Activated naive CD4-positive, alpha-beta T cell treated with anti-CD3 and anti-CD28 coated beads, Interleukin-2, amount 50 U/mL, for 24 hours (primary cell): ENCODE data around the gene SAFB2.
A peak's percentile ranks its signal among the peaks of the same experiment; 100 is the strongest.

Experiments used
- H3K27ac Mint-ChIP-seq: one replicate; pipeline ENCODE4 v1.8.0; 2021; ENCODE audit warnings: mild to moderate bottlenecking, mixed read lengths
- H3K27me3 Mint-ChIP-seq: one replicate; pipeline ENCODE4 v1.8.0; 2021; ENCODE audit warnings: mixed read lengths
- H3K36me3 Mint-ChIP-seq: one replicate; pipeline ENCODE4 v1.8.0; 2021; ENCODE audit warnings: mixed read lengths
- H3K4me1 Mint-ChIP-seq: one replicate; pipeline ENCODE4 v1.8.0; 2021; ENCODE audit warnings: mixed read lengths
- H3K4me3 Mint-ChIP-seq: one replicate; pipeline ENCODE4 v1.8.0; 2021; ENCODE audit warnings: mild to moderate bottlenecking, mixed read lengths
- H3K9me3 Mint-ChIP-seq: one replicate; pipeline ENCODE4 v1.8.0; 2021; ENCODE audit warnings: mixed read lengths

The SAFB2 gene

GRCh38 chr19:5622465-5623396 lies at the start of gene SAFB2, which contains the start of gene SAFB:
Gene SAFB2 (minus strand): TSS chr19:5622776. CDS start chr19:5622715, 61 bp downstream.
Gene SAFB (plus strand): TSS chr19:5623083. CDS start chr19:5623206, 123 bp downstream.
- Mint-ChIP-seq H3K36me3 (peaks cover 30% of the 10 kb centered on the region), H3K4me1 (peaks cover 66% of the 10 kb centered on the region), H3K27ac (peak within 1 kb of the TSS; percentile 100)

GRCh38 chr19:5671600-5671999 lies 49.0 kb upstream of the SAFB2 start:
- Mint-ChIP-seq H3K9me3 (no peaks in the 10 kb centered on the region), H3K27me3 (no peaks in the 10 kb centered on the region), H3K4me3 (no peak overlapping the region), H3K27ac (no peak overlapping the region), H3K4me1 (no peaks in the 10 kb centered on the region), H3K36me3 (no peaks in the 10 kb centered on the region)

More at GRCh38 chr19:5622465-5623396, at the start of gene SAFB2, which contains the start of gene SAFB:
- H3K9me3 Mint-ChIP-seq, result no peaks in the 10 kb centered on the region
- peak within 1 kb of the TSS; percentile 100 for H3K4me3 Mint-ChIP-seq
- no peaks in the 10 kb centered on the region for H3K27me3 Mint-ChIP-seq

GRCh38 chr19:5669212-5669611 lies 46.6 kb upstream of the SAFB2 start:
- no peak overlapping the region for H3K4me3 Mint-ChIP-seq
- no peaks in the 10 kb centered on the region for H3K27me3 Mint-ChIP-seq
- H3K9me3 Mint-ChIP-seq, result no peaks in the 10 kb centered on the region
- H3K4me1 Mint-ChIP-seq, result no peaks in the 10 kb centered on the region
- H3K36me3 Mint-ChIP-seq, result no peaks in the 10 kb centered on the region
- no peak overlapping the region for H3K27ac Mint-ChIP-seq

GRCh38 chr19:5667751-5668271 lies 45.2 kb upstream of the SAFB2 start:
- Mint-ChIP-seq H3K27me3 (no peaks in the 10 kb centered on the region), H3K27ac (peak overlapping the region; percentile 38), H3K4me1 (no peaks in the 10 kb centered on the region), H3K9me3 (no peaks in the 10 kb centered on the region), H3K4me3 (no peak overlapping the region), H3K36me3 (no peaks in the 10 kb centered on the region)

GRCh38 chr19:5666921-5667610 lies 44.5 kb upstream of the SAFB2 start:
- Mint-ChIP-seq H3K36me3 (no peaks in the 10 kb centered on the region), H3K27ac (peak overlapping the region; percentile 38), H3K4me1 (no peaks in the 10 kb centered on the region), H3K4me3 (no peak overlapping the region), H3K9me3 (no peaks in the 10 kb centered on the region), H3K27me3 (no peaks in the 10 kb centered on the region)

GRCh38 chr19:5665781-5666513 lies 43.4 kb upstream of the SAFB2 start:
- H3K27ac Mint-ChIP-seq, result peak overlapping the region; percentile 65
- H3K27me3 Mint-ChIP-seq, result no peaks in the 10 kb centered on the region
- no peaks in the 10 kb centered on the region for H3K9me3 Mint-ChIP-seq
- H3K4me1 Mint-ChIP-seq, result no peaks in the 10 kb centered on the region
- no peak overlapping the region for H3K4me3 Mint-ChIP-seq
- no peaks in the 10 kb centered on the region for H3K36me3 Mint-ChIP-seq

GRCh38 chr19:5664515-5664914 lies 41.9 kb upstream of the SAFB2 start:
- no peak overlapping the region for H3K27ac Mint-ChIP-seq
- no peaks in the 10 kb centered on the region for H3K27me3 Mint-ChIP-seq
- peaks cover 4% of the 10 kb centered on the region for H3K36me3 Mint-ChIP-seq
- no peak overlapping the region for H3K4me3 Mint-ChIP-seq
- no peaks in the 10 kb centered on the region for H3K9me3 Mint-ChIP-seq
- no peaks in the 10 kb centered on the region for H3K4me1 Mint-ChIP-seq

GRCh38 chr19:5663904-5664303 lies 41.3 kb upstream of the SAFB2 start:
- Mint-ChIP-seq H3K27me3 (no peaks in the 10 kb centered on the region), H3K27ac (no peak overlapping the region), H3K9me3 (no peaks in the 10 kb centered on the region), H3K36me3 (peaks cover 6% of the 10 kb centered on the region), H3K4me3 (no peak overlapping the region), H3K4me1 (no peaks in the 10 kb centered on the region)

GRCh38 chr19:5661483-5661882 lies 38.9 kb upstream of the SAFB2 start:
- Mint-ChIP-seq H3K27ac (no peak overlapping the region), H3K4me3 (no peak overlapping the region), H3K27me3 (no peaks in the 10 kb centered on the region), H3K9me3 (no peaks in the 10 kb centered on the region), H3K36me3 (peaks cover 8% of the 10 kb centered on the region), H3K4me1 (no peaks in the 10 kb centered on the region)

- H3K4me3 Mint-ChIP-seq, result no peak overlapping the region
- H3K9me3 Mint-ChIP-seq, result no peaks in the 10 kb centered on the region
- no peak overlapping the region for H3K27ac Mint-ChIP-seq
- no peaks in the 10 kb centered on the region for H3K4me1 Mint-ChIP-seq
- H3K27me3 Mint-ChIP-seq, result no peaks in the 10 kb centered on the region
- peaks cover 14% of the 10 kb centered on the region for H3K36me3 Mint-ChIP-seq
These were observed 32.8 kb upstream of the SAFB2 start for GRCh38 chr19:5655412-5655811.

GRCh38 chr19:5654931-5655330 lies 32.4 kb upstream of the SAFB2 start:
- Mint-ChIP-seq H3K4me1 (no peaks in the 10 kb centered on the region), H3K27ac (no peak overlapping the region), H3K4me3 (no peak overlapping the region), H3K27me3 (no peaks in the 10 kb centered on the region), H3K36me3 (peaks cover 15% of the 10 kb centered on the region), H3K9me3 (no peaks in the 10 kb centered on the region)

- no peaks in the 10 kb centered on the region for H3K27me3 Mint-ChIP-seq
- no peaks in the 10 kb centered on the region for H3K4me1 Mint-ChIP-seq
- peaks cover 12% of the 10 kb centered on the region for H3K36me3 Mint-ChIP-seq
- H3K27ac Mint-ChIP-seq, result no peak overlapping the region
- no peak overlapping the region for H3K4me3 Mint-ChIP-seq
- H3K9me3 Mint-ChIP-seq, result no peaks in the 10 kb centered on the region
These were observed 29.7 kb upstream of the SAFB2 start for GRCh38 chr19:5652261-5652660.

GRCh38 chr19:5651361-5651760 lies 28.8 kb upstream of the SAFB2 start:
- H3K36me3 Mint-ChIP-seq, result peaks cover 16% of the 10 kb centered on the region
- no peaks in the 10 kb centered on the region for H3K9me3 Mint-ChIP-seq
- H3K27ac Mint-ChIP-seq, result no peak overlapping the region
- no peaks in the 10 kb centered on the region for H3K4me1 Mint-ChIP-seq
- H3K4me3 Mint-ChIP-seq, result no peak overlapping the region
- H3K27me3 Mint-ChIP-seq, result no peaks in the 10 kb centered on the region

- H3K9me3 Mint-ChIP-seq, result no peaks in the 10 kb centered on the region
- no peaks in the 10 kb centered on the region for H3K27me3 Mint-ChIP-seq
- peaks cover 21% of the 10 kb centered on the region for H3K4me1 Mint-ChIP-seq
- no peak overlapping the region for H3K27ac Mint-ChIP-seq
- no peak overlapping the region for H3K4me3 Mint-ChIP-seq
- H3K36me3 Mint-ChIP-seq, result peaks cover 18% of the 10 kb centered on the region
These were observed 25.9 kb upstream of the SAFB2 start for GRCh38 chr19:5648464-5648863.

GRCh38 chr19:5646703-5647102 lies 24.1 kb upstream of the SAFB2 start:
- Mint-ChIP-seq H3K27ac (no peak overlapping the region), H3K4me3 (no peak overlapping the region), H3K4me1 (peaks cover 27% of the 10 kb centered on the region), H3K36me3 (peaks cover 18% of the 10 kb centered on the region), H3K9me3 (no peaks in the 10 kb centered on the region), H3K27me3 (no peaks in the 10 kb centered on the region)
